ENCODE data around the gene IL4R. TPM values are rescaled to one million over a fixed set of nuclear protein-coding genes. Genes with fewer than 3 reads are reported as not detected.
A peak's percentile ranks its signal among the peaks of the same experiment; 100 is the strongest.

Gene IL4R
- total RNA-seq, 6 experiments from 2014 or later: 20.0 to 27.0 (median 23.2) TPM

- Mint-ChIP-seq H3K27me3 (ENCODE audit: insufficient read depth) (peaks cover 1% of the 10 kb centered on the region), H3K4me1 (ENCODE audit: low read depth) (peaks cover 39% of the 10 kb centered on the region), H3K27ac (no peak overlapping the region), H3K4me3 (no peak overlapping the region), H3K36me3 (ENCODE audit: low read depth) (peaks cover 10% of the 10 kb centered on the region), H3K9me3 (peaks cover 10% of the 10 kb centered on the region; the same call in 1 of the 2 replicates)
- no peak for DNase-seq
- TF ChIP-seq CTCF (IDR thresholded peaks at IDR 0.05): no peak
Observed at GRCh38 chr16:27310576-27311447, 3.0 kb upstream of the IL4R start.

- peaks cover 4% of the 10 kb centered on the region; the same call in 1 of the 2 replicates for H3K36me3 Mint-ChIP-seq (ENCODE audit: low read depth)
- peaks cover 1% of the 10 kb centered on the region for H3K27me3 Mint-ChIP-seq (ENCODE audit: insufficient read depth)
- TF ChIP-seq CTCF (IDR thresholded peaks at IDR 0.05): no peak
- peaks cover 46% of the 10 kb centered on the region for H3K4me1 Mint-ChIP-seq (ENCODE audit: low read depth)
- peaks cover 3% of the 10 kb centered on the region; the same call in 1 of the 2 replicates for H3K9me3 Mint-ChIP-seq
- H3K27ac Mint-ChIP-seq: no peak overlapping the region
- no peak overlapping the region for H3K4me3 Mint-ChIP-seq
- no peak for DNase-seq
Observed at GRCh38 chr16:27311448-27311830, 2.3 kb upstream of the IL4R start.

GRCh38 chr16:27311897-27312303, 1.9 kb upstream of the IL4R start:
- Mint-ChIP-seq H3K9me3 (no peaks in the 10 kb centered on the region), H3K27ac (no peak overlapping the region), H3K27me3 (ENCODE audit: insufficient read depth) (peaks cover 1% of the 10 kb centered on the region), H3K36me3 (ENCODE audit: low read depth) (no peaks in the 10 kb centered on the region), H3K4me3 (no peak overlapping the region), H3K4me1 (ENCODE audit: low read depth) (peaks cover 50% of the 10 kb centered on the region)
- no peak for DNase-seq
- TF ChIP-seq CTCF (IDR thresholded peaks at IDR 0.05): no peak

- no peak for DNase-seq
- no peaks in the 10 kb centered on the region for H3K36me3 Mint-ChIP-seq (ENCODE audit: low read depth)
- no peaks in the 10 kb centered on the region for H3K9me3 Mint-ChIP-seq
- TF ChIP-seq CTCF (IDR thresholded peaks at IDR 0.05): no peak
- H3K4me3 Mint-ChIP-seq: peak overlapping the region; percentile 85
- H3K27ac Mint-ChIP-seq: peak overlapping the region; percentile 73
- peaks cover 59% of the 10 kb centered on the region for H3K4me1 Mint-ChIP-seq (ENCODE audit: low read depth)
- peaks cover 1% of the 10 kb centered on the region for H3K27me3 Mint-ChIP-seq (ENCODE audit: insufficient read depth)
Observed at GRCh38 chr16:27312580-27313421, 973 bp upstream of the IL4R start.

GRCh38 chr16:27314161-27314723, 468 bp downstream of the IL4R start:
- peak; percentile 87 for DNase-seq
- TF ChIP-seq CTCF (IDR thresholded peaks at IDR 0.05): no peak
- H3K4me3 Mint-ChIP-seq: peak overlapping the region; percentile 93
- H3K9me3 Mint-ChIP-seq: no peaks in the 10 kb centered on the region
- peaks cover 13% of the 10 kb centered on the region for H3K36me3 Mint-ChIP-seq (ENCODE audit: low read depth)
- H3K27me3 Mint-ChIP-seq (ENCODE audit: insufficient read depth): no peaks in the 10 kb centered on the region; the same call in 1 of the 2 replicates
- H3K27ac Mint-ChIP-seq: peak overlapping the region; percentile 89
- H3K4me1 Mint-ChIP-seq (ENCODE audit: low read depth): peaks cover 74% of the 10 kb centered on the region

Data from HFFc6 (cell line).